H9 (cell line): ENCODE results near the gene DAPL1. TPM values are rescaled to one million over a fixed set of nuclear protein-coding genes. Genes with fewer than 3 reads are reported as not detected.

Experiments used
- DNase-seq: peaks from one replicate; pipeline ENCODE4 v3.0.0-alpha.2; 2017
- H2AFZ ChIP-seq: one replicate; pipeline ENCODE4 v1.6.1; 2013; ENCODE audit warnings: mild to moderate bottlenecking, low read length, control low read depth, moderate library complexity
- H2AK5ac ChIP-seq: 2 replicates; pipeline ENCODE4 v1.6.1; 2013; ENCODE audit warnings: low read length, control low read depth, mixed read lengths; ENCODE audit not compliant: insufficient read length
- H2BK120ac ChIP-seq: one replicate; pipeline ENCODE4 v1.6.1; 2013; ENCODE audit warnings: low read depth, mild to moderate bottlenecking, low read length, control low read depth, inconsistent platforms; ENCODE audit not compliant: poor library complexity, severe bottlenecking
- H2BK12ac ChIP-seq: 2 replicates; pipeline ENCODE4 v1.6.1; 2013; ENCODE audit warnings: low read length, control low read depth, mixed read lengths, low read depth; ENCODE audit not compliant: insufficient read length
- H2BK15ac ChIP-seq: 2 replicates; pipeline ENCODE4 v1.6.1; 2013; ENCODE audit warnings: low read depth, low read length, control low read depth
- H2BK20ac ChIP-seq: one replicate; pipeline ENCODE4 v1.6.1; 2013; ENCODE audit warnings: low read depth, mild to moderate bottlenecking, low read length, control low read depth, inconsistent platforms; ENCODE audit not compliant: poor library complexity, severe bottlenecking
- H2BK5ac ChIP-seq: 2 replicates; pipeline ENCODE4 v1.6.1; 2013; ENCODE audit warnings: low read length, control low read depth, mixed read lengths; ENCODE audit not compliant: insufficient read length
- H3K14ac ChIP-seq: 2 replicates; pipeline ENCODE4 v1.6.1; 2013; ENCODE audit warnings: low read length, control low read depth; ENCODE audit not compliant: insufficient read depth
- H3K18ac ChIP-seq: 2 replicates; pipeline ENCODE4 v1.6.1; 2013; ENCODE audit warnings: low read depth, mild to moderate bottlenecking, mixed read lengths, low read length, control low read depth; ENCODE audit not compliant: insufficient read length
- H3K23ac ChIP-seq: 2 replicates; pipeline ENCODE4 v1.6.1; 2013; ENCODE audit warnings: low read length, control low read depth, mixed read lengths, low read depth; ENCODE audit not compliant: insufficient read length
- H3K23me2 ChIP-seq: 2 replicates; pipeline ENCODE4 v1.6.1; 2013; ENCODE audit warnings: low read depth, mild to moderate bottlenecking, mixed read lengths, low read length, control low read depth; ENCODE audit not compliant: insufficient read length, poor library complexity, severe bottlenecking
- H3K27ac ChIP-seq: 2 replicates; pipeline ENCODE4 v1.5.1; 2013; ENCODE audit warnings: low read length, control low read depth, mixed read lengths, low read depth; ENCODE audit not compliant: insufficient read length
- H3K27me3 ChIP-seq: 2 replicates; pipeline ENCODE4 v1.6.1; 2013; ENCODE audit warnings: low read length, control low read depth, inconsistent platforms; ENCODE audit not compliant: insufficient read depth
- H3K4ac ChIP-seq: 2 replicates; pipeline ENCODE4 v1.6.1; 2013; ENCODE audit warnings: low read depth, mild to moderate bottlenecking, control low read depth, inconsistent platforms, low read length, moderate library complexity
- H3K4me1 ChIP-seq: 2 replicates; pipeline ENCODE4 v1.6.1; 2013; ENCODE audit warnings: low read length, control low read depth, inconsistent platforms; ENCODE audit not compliant: insufficient read depth
- H3K4me2 ChIP-seq: 2 replicates; pipeline ENCODE4 v1.6.1; 2013; ENCODE audit warnings: low read length, control low read depth, mixed read lengths; ENCODE audit not compliant: insufficient read length, insufficient read depth
- H3K56ac ChIP-seq: 2 replicates; pipeline ENCODE4 v1.6.1; 2013; ENCODE audit warnings: low read depth, mild to moderate bottlenecking, mixed read lengths, low read length, control low read depth; ENCODE audit not compliant: insufficient read length
- H3K79me1 ChIP-seq: 2 replicates; pipeline ENCODE4 v1.6.1; 2013; ENCODE audit warnings: low read depth, mild to moderate bottlenecking, moderate library complexity, low read length, control low read depth, inconsistent platforms; ENCODE audit not compliant: insufficient read depth, poor library complexity, severe bottlenecking
- H3K79me2 ChIP-seq: 2 replicates; pipeline ENCODE4 v1.6.1; 2013; ENCODE audit warnings: low read length, control low read depth, inconsistent platforms; ENCODE audit not compliant: insufficient read depth
- H3K9ac ChIP-seq: 2 replicates; pipeline ENCODE4 v1.6.1; 2013; ENCODE audit warnings: low read length, control low read depth, mixed read lengths; ENCODE audit not compliant: insufficient read length; ENCODE audit errors: extremely low read depth
- H3K9me3 ChIP-seq: one replicate; pipeline ENCODE4 v1.6.1; 2013; ENCODE audit warnings: low read depth, low read length, inconsistent platforms; ENCODE audit not compliant: control insufficient read depth
- H3T11ph ChIP-seq: one replicate; pipeline ENCODE4 v1.6.1; 2013; ENCODE audit warnings: mild to moderate bottlenecking, low read length, control low read depth, inconsistent platforms
- H4K20me1 ChIP-seq: one replicate; pipeline ENCODE4 v1.6.1; 2013; ENCODE audit not compliant: control insufficient read depth, insufficient read length, insufficient read depth
- H4K5ac ChIP-seq: 2 replicates; pipeline ENCODE4 v1.6.1; 2013; ENCODE audit warnings: low read depth, mild to moderate bottlenecking, mixed read lengths, low read length, control low read depth; ENCODE audit not compliant: insufficient read length
- H4K8ac ChIP-seq: replicated peaks from 2 replicates; pipeline ENCODE4 v1.6.1; 2013; ENCODE audit warnings: low read length, control low read depth, mixed read lengths, low read depth; ENCODE audit not compliant: insufficient read length
- H4K91ac ChIP-seq: 2 replicates; pipeline ENCODE4 v1.6.1; 2013; ENCODE audit warnings: low read depth, mild to moderate bottlenecking, moderate library complexity, mixed read lengths, low read length, control low read depth; ENCODE audit not compliant: insufficient read length
- H3K27ac Mint-ChIP-seq, 3 experiments: 2 replicates in 2 of 3; 3 replicates in 1 of 3; pipeline ENCODE4 v1.8.0; 2020 to 2021; ENCODE audit warnings: mixed read lengths in 3 of 3, mild to moderate bottlenecking in 1 of 3, moderate library complexity in 1 of 3
- H3K27me3 Mint-ChIP-seq: 2 replicates; pipeline ENCODE4 v1.8.0; 2021; ENCODE audit warnings: low read depth, mild to moderate bottlenecking, moderate library complexity, mixed read lengths
- H3K36me3 Mint-ChIP-seq, 3 experiments: 2 replicates in 2 of 3; 3 replicates in 1 of 3; pipeline ENCODE4 v1.8.0; 2020 to 2021; ENCODE audit warnings: low read depth in 3 of 3, mixed read lengths in 3 of 3; ENCODE audit not compliant: insufficient read depth in 1 of 3
- H3K4me1 Mint-ChIP-seq, 2 experiments: 2 replicates each; pipeline ENCODE4 v1.8.0; 2020; ENCODE audit warnings: mixed read lengths in 2 of 2
- H3K4me3 Mint-ChIP-seq, 2 experiments: 2 replicates in 1 of 2; 3 replicates in 1 of 2; pipeline ENCODE4 v1.8.0; 2020 to 2021; ENCODE audit warnings: mild to moderate bottlenecking in 2 of 2, mixed read lengths in 2 of 2, moderate library complexity in 1 of 2
- H3K9me3 Mint-ChIP-seq, 2 experiments: 2 replicates in 1 of 2; 3 replicates in 1 of 2; pipeline ENCODE4 v1.8.0; 2020; ENCODE audit warnings: mild to moderate bottlenecking in 2 of 2, mixed read lengths in 2 of 2, moderate library complexity in 1 of 2
- CTCF ChIP-seq: fragments of 200-600 bp; sonication (generic); conservative IDR thresholded peaks from 3 replicates; pipeline ENCODE4 v1.8.0; 2021; ENCODE audit warnings: antibody characterized with exemption, mild to moderate bottlenecking
- WGBS: extraction: QIAGEN DNeasy Blood & Tissue Kit; methylation state at CpG from one replicate; pipeline ENCODE4 v1.1.7; 2013; ENCODE audit warnings: missing lambda C conversion rate, low lambda C conversion rate, mixed read lengths; ENCODE audit not compliant: insufficient read length; ENCODE audit errors: extremely low coverage; 5-methylcytosine and 5-hydroxymethylcytosine counted together
- total RNA-seq: library from RNA; stranded (reverse); gene quantifications from 2 replicates; pipeline ENCODE4 v1.2.1, GENCODE V29; 2021

DAPL1 gene
- total RNA-seq, 1 experiment from 2014 or later: not detected

- Histone ChIP-seq H3K27ac (no peak overlapping the region), H3K23ac (no peak overlapping the region), H3K4me1 (peaks cover 3% of the 10 kb centered on the region; the same call in 1 of the 2 replicates), H3K9ac (no peak overlapping the region), H4K8ac (no peak overlapping the region), H2BK120ac (no peak overlapping the region), H3K27me3 (no peaks in the 10 kb centered on the region), H2AK5ac (no peak overlapping the region), H2BK5ac (no peak overlapping the region), H2AFZ (no peak overlapping the region), H3K79me2 (no peaks in the 10 kb centered on the region), H3K9me3 (no peaks in the 10 kb centered on the region), H3K4ac (no peak overlapping the region), H3K18ac (no peak overlapping the region), H4K91ac (no peak overlapping the region), H3K23me2 (no peaks in the 10 kb centered on the region), H2BK20ac (no peak overlapping the region), H3K14ac (peak overlapping the region; percentile 5; the same call in 1 of the 2 replicates), H2BK12ac (no peak overlapping the region), H4K5ac (peak overlapping the region; percentile 28), H3K79me1 (no peaks in the 10 kb centered on the region), H3K56ac (no peak overlapping the region), H4K20me1 (no peaks in the 10 kb centered on the region), H2BK15ac (no peak overlapping the region), H3K4me2 (no peak overlapping the region), H3T11ph (no peak overlapping the region)
- no peak overlapping the region for H3K4me3 Mint-ChIP-seq
- no peaks in the 10 kb centered on the region for H3K27me3 Mint-ChIP-seq
- WGBS: no CpG with 5 or more reads among the region's 4 CpGs
- no peak for TF ChIP-seq CTCF
- H3K27ac Mint-ChIP-seq: peak overlapping the region in 1 of 3 experiments; percentile 42; a peak in 1 of 7 replicates
- no peaks in the 10 kb centered on the region for H3K36me3 Mint-ChIP-seq
- H3K9me3 Mint-ChIP-seq: no peaks in the 10 kb centered on the region
- H3K4me1 Mint-ChIP-seq: peaks cover 3 to 6% of the 10 kb centered on the region in 2 experiments
- DNase-seq: no peak
These were observed 33.5 kb upstream of the DAPL1 start for GRCh38 chr2:158761621-158762020.
